ENCODE results near the gene UBAC2. TPM values are rescaled to one million over a fixed set of nuclear protein-coding genes. Genes with fewer than 3 reads are reported as not detected.
"Not testable (repeated sequence)": the region's sequence is repeated elsewhere in the genome, so short reads cannot be mapped to it uniquely, and the experiment has no call there.

UBAC2 gene
- total RNA-seq, 1 donor from 2014 or later = 64.3 TPM

DNA sequence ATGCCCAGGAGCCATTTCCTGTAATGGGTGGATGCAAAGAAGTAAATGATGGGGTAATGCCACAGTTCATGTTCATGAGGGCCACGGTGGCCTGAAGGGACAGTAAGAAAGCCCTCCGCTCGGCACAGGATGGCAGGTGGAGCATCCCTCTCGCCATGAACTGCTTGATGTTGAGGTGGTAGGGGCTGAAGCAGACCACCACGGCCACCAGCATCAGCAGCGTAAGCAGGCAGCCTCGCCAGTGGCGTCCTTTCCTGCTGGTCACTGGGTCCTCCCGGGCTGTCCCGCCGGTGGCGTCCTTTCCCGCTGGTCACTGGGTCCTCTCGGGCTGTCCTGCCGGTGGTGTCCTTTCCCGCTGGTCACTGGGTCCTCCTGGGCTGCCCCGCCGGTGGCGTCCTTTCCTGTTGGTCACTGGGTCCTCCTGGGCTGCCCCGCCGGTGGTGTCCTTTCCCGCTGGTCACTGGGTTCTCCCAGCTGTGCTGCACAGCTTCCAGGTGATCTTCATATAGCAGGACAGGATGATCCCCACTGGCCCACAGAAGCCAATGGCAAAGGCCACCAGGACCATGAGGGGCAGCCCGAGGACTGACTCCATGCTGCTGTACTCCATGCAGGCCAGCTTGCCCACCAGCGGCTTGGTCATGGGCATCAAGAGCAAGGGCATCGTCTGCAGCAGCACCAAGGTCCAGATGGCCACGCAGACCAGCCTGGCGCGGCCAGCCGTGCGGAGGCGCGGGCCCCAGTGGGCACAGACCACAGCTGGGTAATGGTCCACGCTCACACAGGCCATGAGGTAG lies 207.4 kb downstream of the UBAC2 start:
- H3K36me3 Mint-ChIP-seq = no peaks in the 10 kb centered on the region
- H3K9me3 Mint-ChIP-seq = peaks cover 8% of the 10 kb centered on the region
- H3K4me1 Mint-ChIP-seq = no peaks in the 10 kb centered on the region

DNA sequence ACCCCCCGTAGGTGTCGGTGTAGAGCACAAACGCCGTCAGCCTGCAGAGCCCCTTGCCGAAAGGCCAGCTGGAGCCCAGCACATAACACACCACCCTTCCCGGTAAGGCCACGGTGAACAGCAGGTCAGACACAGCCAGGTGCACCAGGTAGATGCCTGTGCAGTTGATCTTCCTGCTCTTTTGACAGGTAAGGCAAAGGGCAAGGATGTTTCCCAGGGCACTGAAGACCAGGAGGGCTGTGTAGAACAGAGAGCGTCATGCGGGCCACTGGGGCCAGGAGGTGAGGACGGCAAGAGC lies 208.0 kb downstream of the UBAC2 start:
- Mint-ChIP-seq H3K4me1 (no peaks in the 10 kb centered on the region), H3K9me3 (peaks cover 8% of the 10 kb centered on the region), H3K4me3 (no peak overlapping the region), H3K27ac (no peak overlapping the region), H3K36me3 (no peaks in the 10 kb centered on the region), H3K27me3 (ENCODE audit: low read depth) (peaks cover 19% of the 10 kb centered on the region)
- TF ChIP-seq, protein P1, sequence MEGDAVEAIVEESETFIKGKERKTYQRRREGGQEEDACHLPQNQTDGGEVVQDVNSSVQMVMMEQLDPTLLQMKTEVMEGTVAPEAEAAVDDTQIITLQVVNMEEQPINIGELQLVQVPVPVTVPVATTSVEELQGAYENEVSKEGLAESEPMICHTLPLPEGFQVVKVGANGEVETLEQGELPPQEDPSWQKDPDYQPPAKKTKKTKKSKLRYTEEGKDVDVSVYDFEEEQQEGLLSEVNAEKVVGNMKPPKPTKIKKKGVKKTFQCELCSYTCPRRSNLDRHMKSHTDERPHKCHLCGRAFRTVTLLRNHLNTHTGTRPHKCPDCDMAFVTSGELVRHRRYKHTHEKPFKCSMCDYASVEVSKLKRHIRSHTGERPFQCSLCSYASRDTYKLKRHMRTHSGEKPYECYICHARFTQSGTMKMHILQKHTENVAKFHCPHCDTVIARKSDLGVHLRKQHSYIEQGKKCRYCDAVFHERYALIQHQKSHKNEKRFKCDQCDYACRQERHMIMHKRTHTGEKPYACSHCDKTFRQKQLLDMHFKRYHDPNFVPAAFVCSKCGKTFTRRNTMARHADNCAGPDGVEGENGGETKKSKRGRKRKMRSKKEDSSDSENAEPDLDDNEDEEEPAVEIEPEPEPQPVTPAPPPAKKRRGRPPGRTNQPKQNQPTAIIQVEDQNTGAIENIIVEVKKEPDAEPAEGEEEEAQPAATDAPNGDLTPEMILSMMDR (IDR thresholded peaks at IDR 0.05; ENCODE audit: unreplicated experiment) = no peak
- DNase-seq (ENCODE audit: low spot score in 2 of 2, unreplicated experiment in 2 of 2) = no peak

More for the DNA sequence above, 207.4 kb downstream of the UBAC2 start:
- Mint-ChIP-seq H3K27me3 (ENCODE audit: low read depth) (peaks cover 19% of the 10 kb centered on the region), H3K27ac (no peak overlapping the region), H3K4me3 (no peak overlapping the region)
- TF ChIP-seq, protein P1 (IDR thresholded peaks at IDR 0.05; ENCODE audit: unreplicated experiment) = no peak
- DNase-seq (ENCODE audit: low spot score in 2 of 2, unreplicated experiment in 2 of 2) = no peak

DNA sequence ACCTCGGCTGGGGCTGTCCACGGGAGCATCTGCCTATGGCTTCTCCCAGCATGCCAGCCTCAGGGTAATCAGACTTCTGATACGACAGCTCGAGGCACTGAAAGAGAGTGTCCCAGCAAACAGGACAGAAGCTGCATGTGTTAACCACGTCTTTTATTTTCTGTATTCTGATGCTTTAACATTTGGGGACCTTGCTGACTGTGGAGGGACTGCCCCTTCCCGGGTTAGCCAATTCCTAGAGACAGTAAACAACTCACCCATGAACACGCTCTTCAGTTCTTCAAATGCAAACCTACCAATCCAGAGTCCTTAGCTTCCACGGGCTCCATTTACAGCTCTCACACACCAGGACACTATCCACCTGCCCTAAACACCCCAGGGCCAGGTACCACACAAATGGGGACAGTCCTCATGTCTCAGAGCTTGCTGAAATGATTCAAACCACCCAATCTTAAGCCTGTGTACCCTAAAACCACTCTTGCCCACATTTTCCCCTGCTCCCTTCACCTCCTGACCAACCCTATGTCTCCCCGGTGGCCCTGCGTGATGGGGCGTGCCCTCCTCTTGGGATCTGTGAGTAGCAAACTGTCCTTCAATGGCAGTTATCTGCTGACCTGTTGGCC lies 208.9 kb downstream of the UBAC2 start:
- not testable (repeated sequence) for H3K27ac Mint-ChIP-seq; H3K9me3 Mint-ChIP-seq; H3K36me3 Mint-ChIP-seq; H3K4me1 Mint-ChIP-seq; H3K4me3 Mint-ChIP-seq; DNase-seq (ENCODE audit: low spot score in 2 of 2, unreplicated experiment in 2 of 2)
- peaks cover 15% of the 10 kb centered on the region for H3K27me3 Mint-ChIP-seq (ENCODE audit: low read depth)

DNA sequence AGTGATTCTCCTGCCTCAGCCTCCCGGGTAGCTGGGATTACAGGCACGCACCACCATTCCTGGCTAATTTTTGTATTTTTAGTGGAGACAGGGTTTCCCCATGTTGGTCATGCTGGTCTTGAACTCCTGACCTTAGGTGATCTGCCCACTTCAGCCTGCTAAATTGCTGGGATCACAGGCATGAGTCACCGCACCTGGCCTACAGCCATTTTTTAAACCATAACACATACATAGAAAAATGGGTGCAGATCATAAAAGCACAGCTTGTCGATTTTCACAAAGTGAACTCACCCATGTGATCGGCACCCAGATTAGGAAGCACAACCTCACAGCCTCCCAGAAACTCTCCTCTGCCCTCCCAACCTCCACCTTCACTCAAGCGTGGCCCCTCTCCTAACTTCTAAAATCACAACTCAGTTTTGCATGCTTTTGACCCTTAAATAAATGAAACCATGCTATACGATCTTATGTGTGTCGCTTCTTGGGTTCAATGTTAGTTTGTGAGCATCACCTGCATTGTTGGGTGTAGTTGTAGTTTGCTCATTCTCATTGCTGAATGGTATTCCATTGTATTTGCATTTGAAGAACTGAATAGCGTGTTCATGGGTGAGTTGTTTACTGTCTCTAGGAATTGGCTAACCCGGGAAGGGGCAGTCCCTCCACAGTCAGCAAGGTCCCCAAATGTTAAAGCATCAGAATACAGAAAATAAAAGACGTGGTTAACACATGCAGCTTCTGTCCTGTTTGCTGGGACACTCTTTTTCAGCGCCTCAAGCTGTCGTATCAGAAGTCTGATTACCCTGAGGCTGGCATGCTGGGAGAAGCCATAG lies 210.2 kb downstream of the UBAC2 start:
- H3K4me1 Mint-ChIP-seq = not testable (repeated sequence)

DNA sequence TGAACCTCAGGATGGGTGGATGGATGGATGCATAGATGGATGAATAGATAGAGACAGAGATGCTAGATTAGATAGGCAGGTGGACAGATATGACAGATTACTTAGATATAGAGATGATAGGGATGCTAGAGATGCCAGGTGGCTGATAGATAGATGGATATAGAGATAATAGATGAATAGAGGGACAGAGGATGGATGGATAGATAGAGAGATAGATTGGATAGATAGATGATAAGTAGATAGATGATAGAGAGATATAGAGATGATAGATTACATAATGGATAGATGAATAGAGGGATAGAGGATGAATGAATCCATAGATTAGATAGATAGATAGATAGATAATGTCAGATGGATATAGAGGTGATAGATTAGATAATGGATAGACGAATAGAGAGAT lies 212.2 kb downstream of the UBAC2 start:
- DNase-seq (ENCODE audit: low spot score in 2 of 2, unreplicated experiment in 2 of 2) = no peak
- peaks cover 4% of the 10 kb centered on the region for H3K4me1 Mint-ChIP-seq
- peaks cover 2% of the 10 kb centered on the region for H3K27me3 Mint-ChIP-seq (ENCODE audit: low read depth)
- no peaks in the 10 kb centered on the region for H3K36me3 Mint-ChIP-seq
- TF ChIP-seq, protein P1 (IDR thresholded peaks at IDR 0.05; ENCODE audit: unreplicated experiment) = no peak
- no peak overlapping the region for H3K4me3 Mint-ChIP-seq
- no peak overlapping the region for H3K27ac Mint-ChIP-seq
- peaks cover 8% of the 10 kb centered on the region for H3K9me3 Mint-ChIP-seq

More for the DNA sequence above, 210.2 kb downstream of the UBAC2 start:
- peaks cover 13% of the 10 kb centered on the region for H3K27me3 Mint-ChIP-seq (ENCODE audit: low read depth)
- not testable (repeated sequence) for DNase-seq (ENCODE audit: low spot score in 2 of 2, unreplicated experiment in 2 of 2); H3K4me3 Mint-ChIP-seq; H3K36me3 Mint-ChIP-seq; H3K9me3 Mint-ChIP-seq; H3K27ac Mint-ChIP-seq

DNA sequence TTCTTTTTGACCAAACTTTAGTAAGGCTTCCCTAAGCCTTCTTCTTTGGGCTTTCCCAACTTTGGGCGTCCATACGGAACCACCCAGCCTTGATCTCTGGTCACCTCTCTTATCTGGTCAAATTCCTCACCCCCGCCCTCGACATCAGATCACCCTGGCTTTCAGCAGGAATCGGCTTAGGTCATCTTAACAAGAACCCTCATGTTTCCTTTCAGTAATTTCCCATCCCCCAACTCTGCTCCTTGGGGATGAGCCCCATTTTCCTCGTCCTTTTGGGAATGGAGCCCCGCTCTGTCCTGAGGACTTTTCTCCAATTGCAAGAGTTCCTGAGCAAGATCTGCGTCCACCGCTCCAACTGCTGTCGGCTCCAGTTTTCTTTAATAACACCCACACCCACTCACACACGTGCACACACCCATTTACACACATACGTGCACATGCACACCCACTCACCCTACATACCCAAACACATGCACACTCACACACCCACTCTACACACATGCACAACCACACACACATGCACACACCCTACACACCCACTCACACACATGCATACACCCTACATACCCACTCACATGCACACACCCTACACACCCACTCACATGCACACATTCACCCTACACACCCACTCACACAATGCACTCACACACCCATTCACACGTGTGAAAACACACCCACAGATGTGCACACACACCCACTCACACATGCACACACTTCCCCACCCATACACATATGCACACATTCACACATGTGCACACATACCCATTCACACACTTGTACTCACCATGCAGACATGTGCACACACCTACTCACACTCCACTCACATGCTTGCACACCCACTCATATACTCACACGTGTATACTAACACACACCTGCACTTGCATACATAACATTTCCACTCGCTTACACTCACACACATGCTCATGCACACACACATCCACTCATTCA lies 213.7 kb downstream of the UBAC2 start:
- Mint-ChIP-seq H3K9me3 (peaks cover 8% of the 10 kb centered on the region), H3K4me3 (no peak overlapping the region), H3K27me3 (ENCODE audit: low read depth) (peaks cover 2% of the 10 kb centered on the region), H3K36me3 (no peaks in the 10 kb centered on the region), H3K27ac (no peak overlapping the region), H3K4me1 (peaks cover 4% of the 10 kb centered on the region)
- DNase-seq (ENCODE audit: low spot score in 2 of 2, unreplicated experiment in 2 of 2) = no peak
- TF ChIP-seq, protein P1 (IDR thresholded peaks at IDR 0.05; ENCODE audit: unreplicated experiment) = no peak
